ENCODE data around the gene LYPD6B. TPM values are rescaled to one million over a fixed set of nuclear protein-coding genes. Genes with fewer than 3 reads are reported as not detected.

The LYPD6B gene
- total RNA-seq, 1 experiment from 2014 or later = 2.0 TPM

- Histone ChIP-seq H4K20me1 (ENCODE audit: low read length) (no peaks in the 10 kb centered on the region), H3K36me3 (ENCODE audit: low read depth, low read length) (no peaks in the 10 kb centered on the region), H3K79me2 (ENCODE audit: low read length) (no peaks in the 10 kb centered on the region), H3K27ac (ENCODE audit: low read length) (no peak overlapping the region), H3K27me3 (ENCODE audit: low read length) (no peaks in the 10 kb centered on the region), H3K9me3 (ENCODE audit: low read length) (no peaks in the 10 kb centered on the region), H3K9me2 (replicated peaks; ENCODE audit: low read length) (no peaks in the 10 kb centered on the region), H3F3A (ENCODE audit: low read length, unreplicated experiment) (no peaks in the 10 kb centered on the region), H3K4me3 (ENCODE audit: low read length) (no peak overlapping the region), H3K4me2 (ENCODE audit: low read length) (no peak overlapping the region), H2AFZ (ENCODE audit: low read length) (no peak overlapping the region), H3K9ac (ENCODE audit: low read length) (no peak overlapping the region), H3K4me1 (ENCODE audit: insufficient read depth, low read length) (no peaks in the 10 kb centered on the region)
- ChIA-PET CTCF (no interaction called here), POLR2A (ENCODE audit: unreplicated experiment) (no interaction called here)
- DNase-seq = no peak
- ATAC-seq = no peak
- no peak for TF ChIP-seq CTCF (conservative IDR thresholded peaks at IDR 0.05; ENCODE audit: low read depth, low read length)
- no peak for TF ChIP-seq EZH2 (IDR thresholded peaks at IDR 0.05; ENCODE audit: low read length, unreplicated experiment)
- TF ChIP-seq EZH2phosphoT487 (IDR thresholded peaks at IDR 0.05; ENCODE audit: borderline replicate concordance, low read length) = no peak
- intact Hi-C loops (cut with micrococcal nuclease) = loop anchor here (1.0 to 5.0 kb wide), 5 partner anchors 347 to 1054 kb away; partner anchors contain the start of gene EPC2
- no TSS peak for BruUV-seq (replicated peaks)
These were observed 47.5 kb upstream of the LYPD6B start for GRCh38 chr2:148990968-148991367.

DNA sequence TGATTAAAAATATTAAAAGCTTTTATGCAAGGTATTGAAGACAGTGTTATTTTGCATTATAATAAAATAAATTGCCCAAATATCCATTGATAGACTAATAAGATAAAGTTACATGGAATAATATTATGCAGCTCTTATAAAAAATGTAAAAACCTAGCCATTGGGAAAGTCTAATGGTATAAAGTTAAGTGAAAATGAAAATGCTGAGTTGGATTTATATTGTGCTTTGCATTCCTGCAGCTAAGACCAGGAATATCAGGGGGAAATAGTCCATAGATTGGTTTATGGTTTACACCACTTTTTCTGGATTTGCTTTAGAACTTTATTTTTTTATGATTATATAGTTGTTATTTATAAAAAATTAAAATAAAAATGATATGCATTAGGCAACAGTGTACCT, 46.1 kb upstream of the LYPD6B start:
- Histone ChIP-seq H3K27me3 (ENCODE audit: low read length) (0 out of 2 replicates have a peak, but pooled peaks cover 6% of the 10 kb centered on the region), H3K4me2 (ENCODE audit: low read length) (no peak overlapping the region), H3F3A (ENCODE audit: low read length, unreplicated experiment) (no peaks in the 10 kb centered on the region), H3K27ac (ENCODE audit: low read length) (no peak overlapping the region), H3K36me3 (ENCODE audit: low read depth, low read length) (no peaks in the 10 kb centered on the region), H2AFZ (ENCODE audit: low read length) (no peak overlapping the region), H3K9me3 (ENCODE audit: low read length) (no peaks in the 10 kb centered on the region), H4K20me1 (ENCODE audit: low read length) (no peaks in the 10 kb centered on the region), H3K4me1 (ENCODE audit: insufficient read depth, low read length) (no peaks in the 10 kb centered on the region), H3K9me2 (replicated peaks; ENCODE audit: low read length) (no peaks in the 10 kb centered on the region), H3K9ac (ENCODE audit: low read length) (no peak overlapping the region), H3K79me2 (ENCODE audit: low read length) (no peaks in the 10 kb centered on the region), H3K4me3 (ENCODE audit: low read length) (no peak overlapping the region)
- no TSS peak for BruUV-seq (replicated peaks)
- DNase-seq (no peak), ATAC-seq (no peak)
- CTCF ChIA-PET = no interaction called here
- intact Hi-C loops (cut with micrococcal nuclease) = loop anchor here (5.0 kb wide), 2 partner anchors 485 to 1000 kb away; no protein-coding TSS in a partner anchor
- TF ChIP-seq EZH2 (IDR thresholded peaks at IDR 0.05; ENCODE audit: low read length, unreplicated experiment) = no peak
- no peak for TF ChIP-seq CTCF (conservative IDR thresholded peaks at IDR 0.05; ENCODE audit: low read depth, low read length)
- TF ChIP-seq EZH2phosphoT487 (IDR thresholded peaks at IDR 0.05; ENCODE audit: borderline replicate concordance, low read length) = no peak
- POLR2A ChIA-PET (ENCODE audit: unreplicated experiment) = no interaction called here

DNA sequence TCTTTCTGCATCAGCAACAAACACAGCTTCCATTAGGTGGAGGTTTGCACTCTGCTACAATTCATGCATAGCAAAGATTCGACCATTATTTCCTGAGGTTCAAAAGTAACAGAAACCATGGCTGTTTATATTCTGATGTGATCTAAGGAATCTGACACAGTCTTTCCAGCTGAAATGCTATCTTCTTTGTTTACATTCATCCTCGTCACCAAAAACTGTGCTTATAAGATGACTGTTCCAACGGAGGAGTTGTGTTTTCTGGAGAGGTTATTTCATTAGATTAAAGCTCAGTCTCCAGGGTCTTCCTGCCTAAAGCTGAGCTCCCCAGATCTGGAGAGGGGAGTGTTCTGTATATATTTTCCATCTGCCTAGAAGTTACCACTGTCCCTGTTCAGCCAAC, 45.1 kb upstream of the LYPD6B start:
- ATAC-seq = no peak
- TF ChIP-seq EZH2phosphoT487 (IDR thresholded peaks at IDR 0.05; ENCODE audit: borderline replicate concordance, low read length) = no peak
- intact Hi-C loops (cut with micrococcal nuclease) = loop anchor here (5.0 kb wide), 2 partner anchors 486 to 1001 kb away; no protein-coding TSS in a partner anchor
- H4K20me1 ChIP-seq (ENCODE audit: low read length) = no peaks in the 10 kb centered on the region
- no peaks in the 10 kb centered on the region for H3K9me2 ChIP-seq (replicated peaks; ENCODE audit: low read length)
- no peak overlapping the region for H2AFZ ChIP-seq (ENCODE audit: low read length)
- H3K4me1 ChIP-seq (ENCODE audit: insufficient read depth, low read length) = no peaks in the 10 kb centered on the region
- H3K4me3 ChIP-seq (ENCODE audit: low read length) = no peak overlapping the region
- no peaks in the 10 kb centered on the region for H3K36me3 ChIP-seq (ENCODE audit: low read depth, low read length)
- H3K27me3 ChIP-seq (ENCODE audit: low read length) = 0 out of 2 replicates have a peak, but pooled peaks cover 12% of the 10 kb centered on the region
- no peaks in the 10 kb centered on the region for H3F3A ChIP-seq (ENCODE audit: low read length, unreplicated experiment)
- no TSS peak for BruUV-seq (replicated peaks)
- H3K9ac ChIP-seq (ENCODE audit: low read length) = no peak overlapping the region
- H3K4me2 ChIP-seq (ENCODE audit: low read length) = no peak overlapping the region
- H3K27ac ChIP-seq (ENCODE audit: low read length) = no peak overlapping the region
- H3K9me3 ChIP-seq (ENCODE audit: low read length) = no peaks in the 10 kb centered on the region
- ChIA-PET POLR2A (ENCODE audit: unreplicated experiment) (no interaction called here), CTCF (no interaction called here)
- no peaks in the 10 kb centered on the region for H3K79me2 ChIP-seq (ENCODE audit: low read length)
- no peak for DNase-seq

Data from PC-3 (cell line).